IPS-18c (cell line): ENCODE results near the gene SAT1.

Experiments
- H3K4me3 ChIP-seq: 2 replicates; pipeline ENCODE4 v1.7.0; 2013; ENCODE audit warnings: low read depth, mild to moderate bottlenecking, low read length, moderate library complexity; ENCODE audit not compliant: insufficient read depth
- H3K9me3 ChIP-seq: one replicate; pipeline ENCODE4 v1.6.1; 2013; ENCODE audit warnings: mild to moderate bottlenecking, low read length, moderate library complexity; ENCODE audit not compliant: control insufficient read depth, insufficient read depth

Gene SAT1

GRCh38 chrX:23821847-23822246, 38.9 kb downstream of the SAT1 start:
- no peak overlapping the region for H3K4me3 ChIP-seq
- H3K9me3 ChIP-seq, result no peaks in the 10 kb centered on the region

- no peak overlapping the region for H3K4me3 ChIP-seq
- H3K9me3 ChIP-seq, result no peaks in the 10 kb centered on the region
These were observed 39.4 kb downstream of the SAT1 start for GRCh38 chrX:23822397-23822796.

- H3K4me3 ChIP-seq, result no peak overlapping the region
- H3K9me3 ChIP-seq, result no peaks in the 10 kb centered on the region
These were observed 39.9 kb downstream of the SAT1 start for GRCh38 chrX:23822841-23823240.

GRCh38 chrX:23825675-23826074, 42.7 kb downstream of the SAT1 start:
- no peak overlapping the region for H3K4me3 ChIP-seq
- no peaks in the 10 kb centered on the region for H3K9me3 ChIP-seq

- Histone ChIP-seq H3K9me3 (no peaks in the 10 kb centered on the region), H3K4me3 (no peak overlapping the region)
These were observed 43.2 kb downstream of the SAT1 start for GRCh38 chrX:23826216-23826615.

GRCh38 chrX:23826653-23827052, 43.7 kb downstream of the SAT1 start:
- H3K9me3 ChIP-seq, result no peaks in the 10 kb centered on the region
- H3K4me3 ChIP-seq, result no peak overlapping the region

- no peaks in the 10 kb centered on the region for H3K9me3 ChIP-seq
These were observed 45.9 kb downstream of the SAT1 start for GRCh38 chrX:23828881-23829280.

GRCh38 chrX:23832721-23833120, 49.7 kb downstream of the SAT1 start:
- no peaks in the 10 kb centered on the region for H3K9me3 ChIP-seq
- no peak overlapping the region for H3K4me3 ChIP-seq

More at GRCh38 chrX:23828881-23829280, 45.9 kb downstream of the SAT1 start:
- H3K4me3 ChIP-seq, result no peak overlapping the region
